ENCODE measurements around the gene MYO19. TPM values are rescaled to one million over a fixed set of nuclear protein-coding genes. Genes with fewer than 3 reads are reported as not detected.

MYO19 gene
- total and polyA plus RNA-seq, 9 of the 15 experiments (the other 6 are each of a cell fraction or from before 2014, with no cell fraction given), result 21.6 to 176 (median 129) TPM

DNA sequence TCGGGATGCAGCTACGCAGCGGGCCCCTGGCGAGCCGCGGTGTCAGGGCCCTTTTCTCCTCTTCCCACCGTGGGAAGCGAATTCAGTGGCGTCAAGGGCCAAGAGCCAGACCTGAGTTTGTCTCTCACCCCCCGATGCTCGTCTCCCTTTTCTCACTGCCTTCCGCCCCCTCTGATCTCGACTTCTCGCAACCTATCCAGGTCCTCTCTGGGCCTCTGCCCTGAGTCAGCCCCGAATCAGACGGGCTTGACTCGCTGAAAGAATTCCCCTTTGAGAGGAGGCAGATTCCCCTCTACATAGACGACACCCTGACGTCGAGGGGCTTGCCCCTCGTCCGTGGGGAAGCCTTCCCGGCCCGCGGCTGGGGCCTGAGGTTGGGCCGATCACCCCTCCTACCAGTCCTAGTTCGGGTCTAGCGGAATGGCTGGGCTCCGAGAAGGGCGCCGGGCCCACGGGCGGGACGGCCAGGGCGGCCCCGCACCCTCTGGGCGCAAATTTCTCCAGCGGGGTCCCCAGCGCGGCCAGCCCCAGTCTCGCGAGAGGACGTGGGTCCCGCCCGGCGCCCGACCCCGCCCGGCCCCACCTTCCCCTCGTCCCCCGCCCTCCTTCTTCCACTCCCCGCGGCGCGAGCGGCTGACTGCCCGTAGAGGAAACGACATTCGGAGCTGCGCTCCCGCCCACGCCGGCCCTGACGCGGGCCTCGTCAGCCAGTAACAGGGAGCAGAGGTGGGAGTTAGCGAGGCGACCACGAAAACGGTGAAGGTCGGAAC, 9.8 kb upstream of the MYO19 start, which contains the start of gene GGNBP2 (continued):
- TF ChIP-seq ERF (CRISPR knock-in tag; IDR thresholded peaks at IDR 0.05) (no peak), ZNF121 (CRISPR knock-in tag; conservative IDR thresholded peaks at IDR 0.05) (no peak), SRSF7 (optimal IDR thresholded peaks at IDR 0.05; ENCODE audit: low read depth, low read length) (no peak), TCF15 (CRISPR knock-in tag; IDR thresholded peaks at IDR 0.05) (no peak), CBFA2T2 (conservative IDR thresholded peaks at IDR 0.05) (no peak), TGIF2 (CRISPR knock-in tag; IDR thresholded peaks at IDR 0.05) (no peak), SP2 (IDR thresholded peaks at IDR 0.05; ENCODE audit: extremely low read depth, low read depth, low read length, poor library complexity, severe bottlenecking) (no peak), MITF (IDR thresholded peaks at IDR 0.05) (no peak), GMEB1 (CRISPR knock-in tag; IDR thresholded peaks at IDR 0.05) (no peak), ATF1 (CRISPR knock-in tag; IDR thresholded peaks at IDR 0.05) (peak; percentile 48; the same call in 1 of the 2 replicates), ATF1 (tag; IDR thresholded peaks at IDR 0.05) (0 out of 2 replicates have a peak, but pooled peaks have one; percentile 20), LARP7 (IDR thresholded peaks at IDR 0.05) (no peak), YBX1 (IDR thresholded peaks at IDR 0.05) (no peak), PCBP1 (IDR thresholded peaks at IDR 0.05; ENCODE audit: low read depth, low read length, poor library complexity, severe bottlenecking) (no peak), POLR2B (IDR thresholded peaks at IDR 0.05; ENCODE audit: low read depth, partially characterized antibody) (peak; percentile 92), CHD4 (IDR thresholded peaks at IDR 0.05; ENCODE audit: insufficient read depth, insufficient replicate concordance, low read depth, low read length, poor library complexity, severe bottlenecking) (no peak), MYNN (IDR thresholded peaks at IDR 0.05) (no peak), MYNN (CRISPR knock-in tag; IDR thresholded peaks at IDR 0.05) (no peak), CBX1 (IDR thresholded peaks at IDR 0.05; ENCODE audit: low read depth) (peak; percentile 71; the same call in 1 of the 2 replicates), ARID1B (IDR thresholded peaks at IDR 0.05) (no peak), DMBX1 (CRISPR knock-in tag; IDR thresholded peaks at IDR 0.05; ENCODE audit: borderline replicate concordance) (no peak), ZNF174 (CRISPR knock-in tag; IDR thresholded peaks at IDR 0.05) (no peak)
- TF ChIP-seq, protein P1, sequence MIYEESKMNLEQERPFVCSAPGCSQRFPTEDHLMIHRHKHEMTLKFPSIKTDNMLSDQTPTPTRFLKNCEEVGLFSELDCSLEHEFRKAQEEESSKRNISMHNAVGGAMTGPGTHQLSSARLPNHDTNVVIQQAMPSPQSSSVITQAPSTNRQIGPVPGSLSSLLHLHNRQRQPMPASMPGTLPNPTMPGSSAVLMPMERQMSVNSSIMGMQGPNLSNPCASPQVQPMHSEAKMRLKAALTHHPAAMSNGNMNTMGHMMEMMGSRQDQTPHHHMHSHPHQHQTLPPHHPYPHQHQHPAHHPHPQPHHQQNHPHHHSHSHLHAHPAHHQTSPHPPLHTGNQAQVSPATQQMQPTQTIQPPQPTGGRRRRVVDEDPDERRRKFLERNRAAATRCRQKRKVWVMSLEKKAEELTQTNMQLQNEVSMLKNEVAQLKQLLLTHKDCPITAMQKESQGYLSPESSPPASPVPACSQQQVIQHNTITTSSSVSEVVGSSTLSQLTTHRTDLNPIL (CRISPR knock-in tag; IDR thresholded peaks at IDR 0.05), result no peak
- TF ChIP-seq, protein P2, sequence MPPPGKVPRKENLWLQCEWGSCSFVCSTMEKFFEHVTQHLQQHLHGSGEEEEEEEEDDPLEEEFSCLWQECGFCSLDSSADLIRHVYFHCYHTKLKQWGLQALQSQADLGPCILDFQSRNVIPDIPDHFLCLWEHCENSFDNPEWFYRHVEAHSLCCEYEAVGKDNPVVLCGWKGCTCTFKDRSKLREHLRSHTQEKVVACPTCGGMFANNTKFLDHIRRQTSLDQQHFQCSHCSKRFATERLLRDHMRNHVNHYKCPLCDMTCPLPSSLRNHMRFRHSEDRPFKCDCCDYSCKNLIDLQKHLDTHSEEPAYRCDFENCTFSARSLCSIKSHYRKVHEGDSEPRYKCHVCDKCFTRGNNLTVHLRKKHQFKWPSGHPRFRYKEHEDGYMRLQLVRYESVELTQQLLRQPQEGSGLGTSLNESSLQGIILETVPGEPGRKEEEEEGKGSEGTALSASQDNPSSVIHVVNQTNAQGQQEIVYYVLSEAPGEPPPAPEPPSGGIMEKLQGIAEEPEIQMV (tag; conservative IDR thresholded peaks at IDR 0.05; ENCODE audit: low read depth), result no peak

Measured in K562 (cell line).